KMS-11 (cell line): ENCODE data around the gene SLC26A1.
"Not testable (repeated sequence)": the region's sequence is repeated elsewhere in the genome, so short reads cannot be mapped to it uniquely, and the experiment has no call there.

ENCODE experiments used
- H2AFZ ChIP-seq: fragments of 200-600 bp; sonication (generic); 2 replicates; pipeline ENCODE4 v1.6.1; 2016; ENCODE audit warnings: antibody characterized with exemption, mixed run types, low read depth
- H3K27ac ChIP-seq: fragments of 200-600 bp; sonication (generic); 2 replicates; pipeline ENCODE4 v1.6.1; 2016; ENCODE audit warnings: mild to moderate bottlenecking, mixed run types
- H3K27me3 ChIP-seq: fragments of 200-600 bp; sonication (generic); 2 replicates; pipeline ENCODE4 v1.6.1; 2017; ENCODE audit warnings: mild to moderate bottlenecking, low read depth, mixed run types, moderate library complexity; ENCODE audit not compliant: insufficient read depth
- H3K36me3 ChIP-seq: fragments of 200-600 bp; sonication (generic); 2 replicates; pipeline ENCODE4 v1.6.1; 2017; ENCODE audit warnings: mild to moderate bottlenecking, mixed run types; ENCODE audit not compliant: insufficient read depth
- H3K4me1 ChIP-seq: fragments of 200-600 bp; sonication (generic); 2 replicates; pipeline ENCODE4 v1.6.1; 2016; ENCODE audit warnings: mild to moderate bottlenecking, low read depth, mixed run types; ENCODE audit not compliant: poor library complexity, severe bottlenecking
- H3K4me2 ChIP-seq: fragments of 200-600 bp; sonication (generic); 2 replicates; pipeline ENCODE4 v1.7.0; 2016; ENCODE audit warnings: mild to moderate bottlenecking, mixed run types
- H3K4me3 ChIP-seq: fragments of 200-600 bp; sonication (generic); IDR thresholded peaks from 2 replicates; pipeline ENCODE4 v1.6.1; 2017; ENCODE audit warnings: low read depth, low read length, mixed read lengths; ENCODE audit not compliant: insufficient read depth
- H3K79me2 ChIP-seq: fragments of 200-600 bp; sonication (generic); 2 replicates; pipeline ENCODE4 v1.6.1; 2016; ENCODE audit warnings: low read depth, mixed run types; ENCODE audit not compliant: insufficient read depth
- H3K9ac ChIP-seq: fragments of 200-600 bp; sonication (generic); 2 replicates; pipeline ENCODE4 v1.6.1; 2016; ENCODE audit warnings: mild to moderate bottlenecking, mixed run types
- H4K20me1 ChIP-seq: fragments of 200-600 bp; sonication (generic); 2 replicates; pipeline ENCODE4 v1.6.1; 2016; ENCODE audit warnings: mild to moderate bottlenecking, mixed run types; ENCODE audit not compliant: insufficient read depth
- TF ChIP-seq, protein P1 (sequence below): fragments of 200-600 bp; sonication (generic); conservative IDR thresholded peaks from 2 replicates; pipeline ENCODE4 v1.6.1; 2017; ENCODE audit warnings: low read depth, mild to moderate bottlenecking, antibody characterized with exemption, low read length, moderate library complexity, mixed read lengths

The SLC26A1 gene

DNA sequence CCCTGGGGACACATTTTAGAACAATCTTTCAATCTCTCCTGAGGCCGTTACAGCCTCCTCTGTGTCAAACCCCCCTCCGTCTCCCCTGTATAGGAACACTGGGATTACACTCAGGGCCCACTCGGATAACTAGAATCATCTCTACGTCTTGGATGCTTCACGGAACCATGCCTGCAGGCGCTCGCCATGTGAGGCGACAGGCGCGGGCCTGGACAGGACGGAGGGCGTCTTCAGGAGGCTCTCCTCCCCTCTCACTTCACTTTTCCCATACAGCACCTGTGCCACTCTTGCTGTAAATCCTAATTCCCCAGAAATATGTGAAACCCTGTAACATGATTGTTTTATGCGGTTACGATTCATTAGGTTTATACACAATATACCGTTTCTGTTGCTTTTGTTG, 10.4 kb downstream of the SLC26A1 start:
- Histone ChIP-seq H3K36me3 (no peaks in the 10 kb centered on the region), H3K4me2 (no peak overlapping the region), H3K4me3 (no peak overlapping the region), H3K9ac (no peak overlapping the region), H3K4me1 (no peaks in the 10 kb centered on the region), H4K20me1 (no peaks in the 10 kb centered on the region), H3K27me3 (peaks cover 4% of the 10 kb centered on the region; the same call in 1 of the 2 replicates), H3K79me2 (no peaks in the 10 kb centered on the region), H2AFZ (no peak overlapping the region), H3K27ac (no peak overlapping the region)
- TF ChIP-seq, protein P1, sequence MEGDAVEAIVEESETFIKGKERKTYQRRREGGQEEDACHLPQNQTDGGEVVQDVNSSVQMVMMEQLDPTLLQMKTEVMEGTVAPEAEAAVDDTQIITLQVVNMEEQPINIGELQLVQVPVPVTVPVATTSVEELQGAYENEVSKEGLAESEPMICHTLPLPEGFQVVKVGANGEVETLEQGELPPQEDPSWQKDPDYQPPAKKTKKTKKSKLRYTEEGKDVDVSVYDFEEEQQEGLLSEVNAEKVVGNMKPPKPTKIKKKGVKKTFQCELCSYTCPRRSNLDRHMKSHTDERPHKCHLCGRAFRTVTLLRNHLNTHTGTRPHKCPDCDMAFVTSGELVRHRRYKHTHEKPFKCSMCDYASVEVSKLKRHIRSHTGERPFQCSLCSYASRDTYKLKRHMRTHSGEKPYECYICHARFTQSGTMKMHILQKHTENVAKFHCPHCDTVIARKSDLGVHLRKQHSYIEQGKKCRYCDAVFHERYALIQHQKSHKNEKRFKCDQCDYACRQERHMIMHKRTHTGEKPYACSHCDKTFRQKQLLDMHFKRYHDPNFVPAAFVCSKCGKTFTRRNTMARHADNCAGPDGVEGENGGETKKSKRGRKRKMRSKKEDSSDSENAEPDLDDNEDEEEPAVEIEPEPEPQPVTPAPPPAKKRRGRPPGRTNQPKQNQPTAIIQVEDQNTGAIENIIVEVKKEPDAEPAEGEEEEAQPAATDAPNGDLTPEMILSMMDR, result no peak

DNA sequence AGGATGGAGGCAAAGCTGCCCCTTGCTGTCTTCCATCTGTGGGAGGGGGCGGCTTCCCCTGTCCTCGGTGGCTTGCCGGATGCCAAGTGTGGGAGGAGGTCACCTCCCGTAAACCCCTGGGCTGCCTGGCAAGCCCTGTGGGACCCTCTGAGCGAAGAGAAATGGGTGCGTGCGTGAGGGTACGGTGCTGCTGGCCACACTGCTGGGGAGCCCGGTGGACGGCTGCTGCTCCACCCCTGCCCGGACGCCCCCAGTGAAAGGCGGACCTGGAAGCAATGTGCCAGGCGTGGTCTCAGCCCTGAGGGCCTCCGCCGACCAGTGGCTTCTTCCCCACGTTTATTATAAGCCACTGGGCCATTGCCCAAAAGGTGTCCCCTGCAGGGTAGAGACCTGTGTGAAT, 10.9 kb downstream of the SLC26A1 start:
- TF ChIP-seq, protein P1, result no peak
- no peak overlapping the region for H3K4me3 ChIP-seq
- H2AFZ ChIP-seq, result no peak overlapping the region
- H3K79me2 ChIP-seq, result no peaks in the 10 kb centered on the region
- no peaks in the 10 kb centered on the region for H3K36me3 ChIP-seq
- H3K4me2 ChIP-seq, result no peak overlapping the region
- H3K27ac ChIP-seq, result no peak overlapping the region
- H3K9ac ChIP-seq, result no peak overlapping the region
- H3K27me3 ChIP-seq, result peaks cover 4% of the 10 kb centered on the region; the same call in 1 of the 2 replicates
- H3K4me1 ChIP-seq, result no peaks in the 10 kb centered on the region
- H4K20me1 ChIP-seq, result no peaks in the 10 kb centered on the region

DNA sequence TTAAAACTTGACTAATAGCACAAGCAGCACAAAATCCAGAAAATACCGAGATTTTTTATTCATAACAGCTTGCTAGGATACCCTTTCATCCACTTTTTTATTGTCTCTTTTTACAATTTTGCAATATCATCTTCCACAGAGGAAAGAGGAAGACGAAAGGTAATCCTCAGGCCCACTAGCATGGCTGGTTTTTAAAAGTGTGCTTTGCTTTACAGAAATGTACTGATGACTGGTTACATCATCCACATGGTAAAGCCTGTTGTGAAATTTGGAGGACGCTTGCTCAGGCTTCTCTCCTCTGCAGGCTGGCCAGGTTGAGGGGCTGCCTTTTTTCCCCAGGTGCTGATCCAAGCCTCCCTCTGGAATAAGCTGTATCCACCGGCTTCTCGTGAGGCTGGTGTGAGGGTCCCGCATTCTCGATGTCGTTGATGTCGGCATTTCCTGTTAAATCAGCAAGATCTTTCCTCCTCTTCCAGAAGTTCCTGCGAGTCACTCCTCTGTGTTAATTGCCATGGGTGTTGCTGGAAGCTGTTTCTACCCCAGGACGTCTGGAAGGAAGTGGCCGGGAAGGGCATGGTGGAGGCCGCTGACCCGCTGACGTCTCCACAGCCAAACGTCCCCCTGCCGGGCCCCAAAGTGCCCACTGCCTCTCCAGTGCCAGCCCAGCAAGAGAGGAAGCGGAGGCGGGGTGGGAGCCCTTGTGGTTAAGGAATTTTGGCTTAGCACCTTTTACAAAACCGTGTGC, 14.1 kb downstream of the SLC26A1 start:
- Histone ChIP-seq H3K4me1 (no peaks in the 10 kb centered on the region), H3K27ac (no peak overlapping the region)

DNA sequence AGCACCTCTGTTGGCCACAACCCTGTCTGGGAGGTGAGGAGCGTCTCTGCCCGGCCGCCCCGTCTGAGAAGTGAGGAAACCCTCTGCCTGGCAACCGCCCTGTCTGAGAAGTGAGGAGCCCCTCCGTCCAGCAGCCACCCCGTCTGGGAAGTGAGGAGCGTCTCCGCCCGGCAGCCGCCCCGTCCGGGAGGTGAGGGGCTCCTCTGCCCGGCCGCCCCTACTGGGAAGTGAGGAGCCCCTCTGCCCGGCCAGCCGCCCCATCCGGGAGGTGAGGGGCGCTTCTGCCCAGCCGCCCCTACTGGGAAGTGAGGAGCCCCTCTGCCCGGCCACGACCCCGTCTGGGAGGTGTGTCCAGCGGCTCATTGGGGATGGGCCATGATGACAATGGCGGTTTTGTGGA, 17.2 kb downstream of the SLC26A1 start:
- not testable (repeated sequence) for H3K4me1 ChIP-seq, H3K4me3 ChIP-seq, H3K9ac ChIP-seq, H3K36me3 ChIP-seq, H4K20me1 ChIP-seq, H3K79me2 ChIP-seq, H3K27ac ChIP-seq, H3K4me2 ChIP-seq, H3K27me3 ChIP-seq, H2AFZ ChIP-seq

More for the DNA sequence above, 14.1 kb downstream of the SLC26A1 start:
- Histone ChIP-seq H3K4me3 (no peak overlapping the region), H3K9ac (no peak overlapping the region), H3K4me2 (no peak overlapping the region), H4K20me1 (no peaks in the 10 kb centered on the region), H3K27me3 (peaks cover 2% of the 10 kb centered on the region; the same call in 1 of the 2 replicates), H2AFZ (no peak overlapping the region), H3K79me2 (no peaks in the 10 kb centered on the region), H3K36me3 (no peaks in the 10 kb centered on the region)
- TF ChIP-seq, protein P1, result no peak

DNA sequence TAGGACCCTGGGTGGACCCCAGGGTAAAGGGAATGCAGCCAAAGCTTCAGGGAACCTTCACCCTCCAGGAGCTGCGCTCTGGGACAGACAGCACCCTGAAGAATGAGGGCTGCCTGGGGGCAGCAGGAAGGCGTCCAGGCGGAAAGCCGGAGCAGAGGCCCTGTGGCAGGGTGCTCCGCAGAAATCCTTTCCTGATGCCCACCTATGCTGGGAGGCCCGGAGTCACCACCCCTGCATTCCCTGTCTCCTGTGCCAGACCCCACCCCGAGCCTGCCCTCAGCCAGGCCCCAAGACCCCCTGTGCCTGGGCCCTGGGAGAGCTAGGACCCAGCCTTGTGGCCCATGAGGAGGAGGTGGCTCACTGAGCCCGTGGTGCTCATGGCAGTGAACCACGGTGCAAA, 18.5 kb downstream of the SLC26A1 start:
- Histone ChIP-seq H3K9ac (no peak overlapping the region), H3K4me1 (no peaks in the 10 kb centered on the region), H3K27me3 (no peaks in the 10 kb centered on the region), H3K4me3 (no peak overlapping the region), H2AFZ (no peak overlapping the region), H3K27ac (no peak overlapping the region), H3K4me2 (no peak overlapping the region), H3K79me2 (no peaks in the 10 kb centered on the region), H4K20me1 (no peaks in the 10 kb centered on the region), H3K36me3 (no peaks in the 10 kb centered on the region)
- TF ChIP-seq, protein P1, result no peak
